HG03060 (cell line): Measurements from ENCODE around the gene KRTAP10-8.
"Not testable (repeated sequence)": the region's sequence is repeated elsewhere in the genome, so short reads cannot be mapped to it uniquely, and the experiment has no call there.

ENCODE experiments used
- ATAC-seq: cut with Tn5 transposase; IDR thresholded peaks from one replicate; pipeline ENCODE4 v1.9.1; 2021; ENCODE audit warnings: low read depth, moderate number of reproducible peaks; ENCODE audit not compliant: unreplicated experiment

The KRTAP10-8 gene

GRCh38 chr21:44616591-44616926 is 4.7 kb downstream of the KRTAP10-8 start:
- ATAC-seq: no peak

GRCh38 chr21:44617071-44617501 is 5.2 kb downstream of the KRTAP10-8 start:
- no peak for ATAC-seq

DNA sequence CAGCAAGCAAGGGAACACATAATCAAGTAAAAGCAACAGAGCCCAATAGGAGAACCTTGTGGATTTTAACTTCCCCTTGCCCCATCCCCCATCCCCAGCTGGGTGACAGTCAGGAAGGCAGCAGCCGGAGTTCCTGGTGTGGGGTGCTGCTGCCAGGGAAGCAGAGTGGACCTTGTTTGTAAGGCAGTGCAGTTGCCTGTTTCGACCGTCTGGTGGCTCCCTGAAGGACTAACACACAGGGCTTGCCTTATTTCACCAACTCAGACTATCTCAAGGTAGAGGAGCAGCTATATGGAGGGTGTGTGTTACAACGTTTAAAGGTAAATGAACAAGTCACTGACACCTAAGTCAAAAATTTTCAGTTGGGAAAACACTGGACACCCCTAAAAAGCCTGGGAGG is 6.6 kb downstream of the KRTAP10-8 start:
- ATAC-seq: no peak

DNA sequence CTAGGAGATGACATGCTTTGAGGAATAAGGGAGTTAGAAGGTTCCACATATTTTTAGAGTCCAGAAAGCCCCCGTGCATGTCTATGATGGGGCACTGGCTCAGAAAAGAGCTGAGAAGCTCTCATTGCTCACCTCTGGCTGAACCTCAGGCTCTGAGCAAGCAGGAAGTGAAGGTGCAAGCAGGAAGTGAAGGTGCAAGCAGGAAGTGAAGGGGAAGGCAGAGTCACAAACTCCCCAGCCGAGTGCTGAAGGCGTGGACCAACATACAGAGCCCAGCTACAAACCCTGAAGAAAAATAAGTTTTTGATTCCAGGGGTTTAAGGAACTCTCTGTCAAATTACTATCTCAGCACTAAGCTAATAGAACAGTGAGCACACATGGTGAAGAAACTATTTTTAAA is 7.0 kb downstream of the KRTAP10-8 start:
- ATAC-seq: no peak

DNA sequence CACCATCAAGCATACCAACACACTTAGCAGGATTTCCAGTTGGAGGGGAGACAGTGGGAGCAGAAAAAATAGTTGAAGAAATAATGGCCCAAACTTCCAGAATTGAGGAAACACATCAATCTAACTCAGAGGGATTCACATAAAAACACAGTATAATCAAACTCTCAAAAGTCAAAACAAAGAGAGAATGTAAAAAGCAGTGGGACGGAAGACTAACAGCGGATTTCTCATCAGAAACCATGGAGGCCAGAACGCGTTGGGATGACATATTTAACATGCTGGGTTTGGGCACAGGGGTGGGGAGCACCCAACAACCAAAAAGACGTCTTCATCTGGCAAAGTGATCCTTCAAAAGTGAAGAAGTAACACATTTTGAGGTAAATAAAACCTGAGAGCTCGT is 8.0 kb downstream of the KRTAP10-8 start:
- ATAC-seq: no peak

DNA sequence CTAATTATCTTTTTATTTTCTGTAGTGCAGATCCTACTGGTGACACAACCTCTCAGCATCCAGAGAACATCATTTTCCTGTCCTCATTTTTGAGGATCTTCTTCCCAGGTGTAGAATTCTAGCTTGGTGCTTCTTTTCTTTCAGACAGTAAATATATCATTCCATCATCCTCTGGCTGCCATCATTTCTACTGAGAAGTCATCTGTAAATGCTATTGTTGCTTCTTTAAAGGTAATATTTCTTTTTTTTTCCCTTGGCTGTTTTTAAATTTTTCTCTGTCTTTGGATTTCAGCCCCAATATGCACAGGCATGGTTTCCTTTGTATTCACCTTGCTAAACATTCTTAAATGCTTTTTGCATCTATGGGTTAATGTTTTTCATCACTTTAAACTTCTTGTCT is 11.7 kb downstream of the KRTAP10-8 start:
- no peak for ATAC-seq

DNA sequence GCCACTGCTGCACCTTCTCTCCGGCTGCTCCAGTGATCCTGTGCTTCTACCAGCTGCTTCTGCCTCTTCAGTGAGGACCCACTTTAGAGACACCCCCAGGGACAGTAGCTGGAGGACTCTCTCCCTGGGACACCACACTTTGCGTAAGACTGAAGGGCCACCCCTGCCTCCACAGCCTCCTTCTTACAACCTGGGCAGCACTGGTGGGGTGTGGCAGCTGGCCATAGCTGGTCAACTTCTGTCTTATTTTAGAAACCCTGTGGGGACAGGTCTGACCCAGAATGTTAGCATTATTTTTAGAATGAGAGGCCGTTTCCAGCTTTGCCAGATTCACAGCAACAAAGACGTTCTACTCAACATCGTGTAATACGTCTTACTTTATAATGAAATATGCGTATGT is 13.9 kb downstream of the KRTAP10-8 start:
- ATAC-seq: no peak

DNA sequence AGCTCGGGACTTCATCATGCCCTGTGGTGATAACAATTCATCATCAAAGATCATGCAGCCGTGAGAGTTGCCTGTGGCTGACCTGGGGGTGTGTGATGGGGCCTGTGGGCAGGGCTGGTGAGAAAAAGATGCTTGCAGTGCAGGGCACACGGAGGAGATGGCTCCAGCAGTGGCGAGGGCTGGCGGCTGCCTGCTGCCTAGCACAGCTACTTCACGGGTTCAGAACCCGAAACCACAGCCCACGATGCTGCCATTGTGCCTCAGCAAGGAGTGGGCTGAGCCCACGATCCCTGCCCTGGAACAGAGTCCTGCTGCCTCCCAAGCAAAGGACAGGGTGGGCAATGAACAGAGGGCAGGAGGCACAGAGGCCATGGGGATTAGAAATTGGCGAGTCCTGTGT is 14.4 kb downstream of the KRTAP10-8 start:
- ATAC-seq: no peak

DNA sequence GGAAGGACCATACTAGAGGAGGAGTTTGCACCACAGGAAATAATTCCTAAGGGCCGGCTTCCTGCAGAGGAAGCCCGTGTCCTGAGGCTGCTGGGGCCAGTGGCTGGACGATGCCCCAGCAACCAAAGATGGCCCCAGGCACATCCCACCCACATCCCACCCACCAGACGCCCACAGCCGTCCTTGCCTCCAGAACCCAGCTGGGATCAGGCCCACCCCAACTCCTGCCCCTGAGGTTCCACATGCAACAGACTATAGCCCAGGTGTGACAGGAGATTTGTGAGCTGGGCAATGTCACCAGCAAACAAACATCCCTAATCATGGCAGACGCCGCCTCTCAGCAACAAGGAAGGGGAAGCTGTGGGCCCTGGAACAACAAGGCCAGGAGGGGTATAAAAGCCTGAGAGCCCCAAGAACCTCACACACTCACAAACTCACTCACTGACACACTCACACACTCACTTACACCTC is 14.8 kb downstream of the KRTAP10-8 start, which contains the start of gene KRTAP10-9:
Gene KRTAP10-9 (plus strand): TSS at position 421 of the 471 bp plus-strand sequence. CDS start 79 bp downstream, outside the sequence.
- no peak for ATAC-seq

DNA sequence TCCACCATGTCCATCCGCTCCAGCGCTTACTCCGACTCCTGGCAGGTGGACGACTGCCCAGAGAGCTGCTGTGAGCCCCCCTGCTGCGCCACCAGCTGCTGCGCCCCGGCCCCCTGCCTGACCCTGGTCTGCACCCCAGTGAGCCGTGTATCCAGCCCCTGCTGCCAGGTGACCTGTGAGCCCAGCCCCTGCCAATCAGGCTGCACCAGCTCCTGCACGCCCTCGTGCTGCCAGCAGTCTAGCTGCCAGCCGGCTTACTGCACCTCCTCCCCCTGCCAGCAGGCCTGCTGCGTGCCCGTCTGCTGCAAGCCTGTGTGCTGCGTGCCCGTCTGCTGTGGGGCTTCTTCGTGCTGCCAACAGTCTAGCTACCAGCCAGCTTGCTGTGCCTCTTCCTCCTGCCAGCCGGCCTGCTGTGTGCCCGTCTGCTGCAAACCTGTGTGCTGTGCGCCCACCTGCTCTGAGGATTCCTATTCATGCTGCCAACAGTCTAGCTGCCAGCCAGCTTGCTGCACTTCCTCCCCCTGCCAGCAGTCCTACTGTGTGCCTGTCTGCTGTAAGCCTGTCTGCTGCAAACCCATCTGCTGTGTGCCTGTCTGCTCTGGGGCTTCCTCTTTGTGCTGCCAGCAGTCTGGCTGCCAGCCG is 15.4 kb downstream of the KRTAP10-8 start:
- ATAC-seq: not testable (repeated sequence)

GRCh38 chr21:44627831-44628233 is 16.0 kb downstream of the KRTAP10-8 start:
- ATAC-seq: not testable (repeated sequence)

DNA sequence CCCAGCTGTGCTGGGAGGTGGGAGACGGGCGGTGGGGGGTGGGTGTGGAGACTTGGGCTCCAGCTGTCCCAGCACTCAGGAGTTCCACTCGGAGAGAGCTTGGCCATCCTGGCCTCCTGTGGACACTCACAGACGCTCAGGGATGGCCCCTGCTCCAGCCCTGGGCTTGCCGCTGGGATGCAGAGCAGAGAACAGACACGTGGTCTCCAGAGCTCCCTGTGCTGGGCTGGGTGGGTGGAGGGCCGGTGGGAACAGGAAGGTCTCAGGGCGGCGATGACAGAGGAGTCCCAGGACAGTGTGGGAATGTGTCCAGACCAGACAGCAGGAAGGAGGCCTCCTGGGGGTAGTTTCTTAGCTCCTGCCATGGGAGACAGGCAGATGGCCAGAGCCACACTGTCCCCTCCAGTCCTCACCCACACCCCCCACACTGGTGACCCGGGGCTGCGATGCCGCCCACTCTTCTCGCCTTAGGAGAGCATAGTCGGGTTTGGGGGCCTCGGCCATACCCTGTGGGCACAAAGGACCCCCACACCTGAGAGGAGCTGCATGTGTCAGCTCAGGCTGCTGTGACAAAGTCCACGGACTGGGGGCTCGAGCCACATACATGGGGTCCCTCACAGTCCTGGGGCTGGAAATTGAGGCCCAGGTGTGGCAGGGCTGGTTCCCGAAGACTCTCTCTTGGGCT is 17.0 kb downstream of the KRTAP10-8 start:
- ATAC-seq: no peak

DNA sequence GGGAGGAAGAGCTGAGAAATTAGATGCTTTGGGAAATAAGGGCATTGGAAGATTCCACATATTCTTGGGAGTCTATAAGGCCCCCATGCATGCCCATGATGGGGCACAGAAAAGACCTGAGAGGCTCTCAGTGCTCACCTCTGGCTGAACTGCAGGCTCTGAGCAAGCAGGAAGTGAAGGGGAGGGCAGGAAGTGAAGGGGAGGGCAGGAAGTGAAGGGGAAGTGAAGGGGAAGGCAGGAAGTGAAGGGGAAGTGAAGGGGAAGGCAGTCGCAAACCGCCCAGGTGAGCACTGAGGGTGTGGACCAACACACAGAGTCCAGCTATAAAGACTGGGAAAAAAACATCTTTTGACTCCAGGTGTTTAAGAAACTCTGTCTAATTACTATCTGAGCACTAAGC is 18.6 kb downstream of the KRTAP10-8 start:
- no peak for ATAC-seq

DNA sequence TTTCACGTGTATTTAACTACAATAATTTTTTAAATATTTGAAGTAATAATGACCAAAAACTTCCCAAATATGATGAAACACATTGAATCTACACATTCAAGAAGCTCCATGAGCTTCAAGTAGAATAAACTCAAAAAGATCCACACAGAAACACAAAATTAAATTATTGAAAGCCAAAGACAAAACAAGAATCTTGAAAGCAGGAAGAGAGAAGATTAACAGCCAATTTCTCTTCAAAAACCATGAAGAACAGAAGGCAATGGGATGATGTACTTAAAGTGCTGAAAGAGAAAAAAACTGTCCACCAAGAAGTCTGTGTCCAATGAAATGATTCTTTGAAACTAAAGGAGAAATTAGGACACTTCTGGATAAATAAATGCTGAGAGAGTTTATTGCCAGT is 20.2 kb downstream of the KRTAP10-8 start:
- ATAC-seq: no peak

DNA sequence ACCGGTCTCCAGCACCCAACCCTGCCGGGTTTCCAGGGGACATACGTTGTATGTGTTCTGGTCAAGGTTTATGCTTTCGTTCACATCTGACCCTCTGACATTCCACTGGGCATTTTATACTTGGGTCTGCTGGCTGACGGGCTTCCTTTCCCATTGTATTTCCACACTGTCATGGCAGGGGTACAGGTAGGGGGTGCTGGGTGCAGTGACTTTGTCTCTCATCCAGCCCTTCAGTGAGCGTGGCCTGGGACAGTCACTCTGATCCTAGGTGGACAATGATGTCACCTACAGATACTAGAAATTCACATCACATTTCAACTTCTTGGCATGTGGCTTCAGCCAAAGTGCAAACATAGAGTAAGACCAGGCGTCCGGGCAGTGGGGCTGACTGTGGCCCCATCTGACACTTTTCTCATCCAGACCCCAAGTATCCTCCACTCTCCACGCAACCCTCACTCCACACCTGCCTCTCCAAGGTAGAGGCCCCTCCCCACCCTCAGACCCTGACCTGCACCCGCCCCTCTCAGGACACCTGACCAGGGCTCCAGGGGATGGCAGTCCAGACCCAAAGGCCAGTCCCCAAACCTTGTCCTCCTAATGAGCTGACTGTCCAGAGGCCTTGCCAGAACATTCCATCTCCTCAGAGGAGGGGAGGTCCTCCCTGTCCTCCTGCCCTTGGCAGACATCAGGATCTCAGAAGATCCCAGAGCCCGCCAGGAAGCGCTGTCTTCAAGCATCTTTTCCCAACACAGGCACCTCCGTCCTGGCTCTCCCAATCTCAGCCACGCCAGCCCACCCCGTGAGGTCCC is 24.5 kb downstream of the KRTAP10-8 start:
- ATAC-seq: no peak

DNA sequence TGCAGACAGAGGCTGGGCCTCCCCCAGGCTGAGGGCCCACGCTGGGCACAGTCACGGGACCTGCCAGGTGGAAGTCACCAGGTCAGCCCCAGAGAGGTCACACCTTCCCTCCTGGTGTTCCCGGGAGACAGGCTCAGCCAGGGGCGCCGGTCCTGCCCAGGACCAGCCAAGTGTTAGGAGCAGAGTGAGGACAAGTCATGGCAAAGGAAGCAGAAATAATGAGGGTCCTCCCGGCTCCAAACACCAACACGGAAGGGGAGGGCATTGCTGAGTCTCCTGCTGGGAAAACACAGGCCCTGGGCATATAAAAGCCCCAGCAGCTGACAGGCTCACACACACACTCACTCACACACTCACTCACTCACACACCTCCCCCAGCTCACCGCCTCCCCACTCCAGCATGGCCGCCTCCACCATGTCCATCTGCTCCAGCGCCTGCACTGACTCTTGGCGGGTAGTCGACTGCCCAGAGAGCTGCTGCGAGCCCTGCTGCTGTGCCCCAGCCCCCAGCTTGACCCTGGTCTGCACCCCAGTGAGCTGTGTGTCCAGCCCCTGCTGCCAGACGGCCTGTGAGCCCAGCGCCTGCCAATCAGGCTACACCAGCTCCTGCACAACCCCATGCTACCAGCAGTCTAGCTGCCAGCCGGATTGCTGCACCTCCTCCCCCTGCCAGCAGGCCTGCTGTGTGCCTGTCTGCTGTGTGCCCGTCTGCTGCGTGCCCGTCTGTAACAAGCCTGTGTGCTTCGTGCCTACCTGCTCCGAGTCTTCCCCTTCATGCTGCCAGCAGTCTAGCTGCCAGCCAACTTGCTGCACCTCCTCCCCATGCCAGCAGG is 25.4 kb downstream of the KRTAP10-8 start, which contains the start of gene KRTAP10-10:
Gene KRTAP10-10 (plus strand): TSS at position 339 of the 833 bp plus-strand sequence. CDS start 62 bp downstream, at position 401.
- no peak for ATAC-seq

GRCh38 chr21:44637851-44638348 is 26.0 kb downstream of the KRTAP10-8 start:
- not testable (repeated sequence) for ATAC-seq

GRCh38 chr21:44638506-44639330 is 26.8 kb downstream of the KRTAP10-8 start:
- not testable (repeated sequence) for ATAC-seq

DNA sequence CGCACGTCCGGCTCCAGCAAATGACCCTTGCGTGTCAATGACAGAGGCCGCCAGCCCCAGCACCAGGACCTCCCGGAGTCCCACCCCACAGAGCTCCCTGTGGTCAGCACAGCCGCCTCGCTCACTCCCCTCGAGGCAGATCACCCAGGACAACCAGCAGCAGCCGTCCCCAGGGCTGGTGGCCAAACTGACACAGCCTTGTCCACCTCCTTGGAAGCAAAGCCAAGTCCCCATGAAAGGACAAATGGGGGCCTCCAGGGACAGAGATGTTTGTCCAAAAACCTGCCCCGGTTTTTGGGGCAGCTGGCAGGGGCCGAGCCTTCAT is 27.4 kb downstream of the KRTAP10-8 start:
- no peak for ATAC-seq
